WTC11 (cell line): ENCODE measurements around the gene FBXL16. TPM values are rescaled to one million over a fixed set of nuclear protein-coding genes. Genes with fewer than 3 reads are reported as not detected.

Source experiments
- ARID4B ChIP-seq: sonication (generic); formaldehyde crosslinking; IDR thresholded peaks from 2 replicates; pipeline ENCODE4 v1.8.0; 2023; ENCODE audit warnings: missing genetic modification reagents, mild to moderate bottlenecking, borderline replicate concordance
- ATF1 ChIP-seq: sonication (generic); formaldehyde crosslinking; IDR thresholded peaks from 2 replicates; pipeline ENCODE4 v1.8.1; 2023; ENCODE audit warnings: mild to moderate bottlenecking, moderate library complexity, missing genetic modification reagents
- ATF2 ChIP-seq: sonication (generic); formaldehyde crosslinking; IDR thresholded peaks from 2 replicates; pipeline ENCODE4 v1.8.1; 2022; ENCODE audit warnings: low read depth, missing genetic modification reagents, borderline replicate concordance
- ATF6 ChIP-seq: sonication (generic); formaldehyde crosslinking; IDR thresholded peaks from 2 replicates; pipeline ENCODE4 v1.8.1; 2023; ENCODE audit warnings: mild to moderate bottlenecking, missing genetic modification reagents
- CREB1 ChIP-seq: sonication (generic); formaldehyde crosslinking; IDR thresholded peaks from 2 replicates; pipeline ENCODE4 v1.8.0; 2023; ENCODE audit warnings: mild to moderate bottlenecking, missing genetic modification reagents
- ETV6 ChIP-seq: sonication (generic); formaldehyde crosslinking; IDR thresholded peaks from 2 replicates; pipeline ENCODE4 v1.8.1; 2022; ENCODE audit warnings: mild to moderate bottlenecking, missing genetic modification reagents
- FOXK1 ChIP-seq: sonication (generic); formaldehyde crosslinking; IDR thresholded peaks from 2 replicates; pipeline ENCODE4 v1.8.0; 2022; ENCODE audit warnings: mild to moderate bottlenecking, moderate library complexity, missing genetic modification reagents
- FOXP1 ChIP-seq: sonication (generic); formaldehyde crosslinking; IDR thresholded peaks from 2 replicates; pipeline ENCODE4 v1.8.0; 2022; ENCODE audit warnings: missing genetic modification reagents, mild to moderate bottlenecking, moderate library complexity, borderline replicate concordance
- FOXP4 ChIP-seq: sonication (generic); formaldehyde crosslinking; IDR thresholded peaks from 2 replicates; pipeline ENCODE4 v1.8.0; 2022; ENCODE audit warnings: mild to moderate bottlenecking, missing genetic modification reagents
- GTF2I ChIP-seq: fragments of 250-450 bp; sonication (Bioruptor Pico); conservative IDR thresholded peaks from 2 replicates; pipeline ENCODE4 v1.4.0; 2021; ENCODE audit warnings: mild to moderate bottlenecking
- JAZF1 ChIP-seq: fragments of 250-450 bp; sonication (Bioruptor Pico); IDR thresholded peaks from 2 replicates; pipeline ENCODE4 v1.9.0; 2021; ENCODE audit warnings: moderate library complexity, mild to moderate bottlenecking, inconsistent platforms
- JUN ChIP-seq: sonication (generic); formaldehyde crosslinking; IDR thresholded peaks from 2 replicates; pipeline ENCODE4 v1.8.0; 2023; ENCODE audit warnings: mild to moderate bottlenecking, missing genetic modification reagents
- NFE2L1 ChIP-seq: sonication (generic); formaldehyde crosslinking; IDR thresholded peaks from 2 replicates; pipeline ENCODE4 v1.8.1; 2023; ENCODE audit warnings: missing genetic modification reagents
- NR1H2 ChIP-seq: sonication (generic); formaldehyde crosslinking; IDR thresholded peaks from 2 replicates; pipeline ENCODE4 v1.9.0; 2021; ENCODE audit warnings: mild to moderate bottlenecking, moderate library complexity, missing genetic modification reagents
- NR2C2 ChIP-seq: sonication (generic); formaldehyde crosslinking; IDR thresholded peaks from 2 replicates; pipeline ENCODE4 v1.8.0; 2022; ENCODE audit warnings: mild to moderate bottlenecking, missing genetic modification reagents
- NR3C1 ChIP-seq: sonication (generic); formaldehyde crosslinking; conservative IDR thresholded peaks from 2 replicates; pipeline ENCODE4 v1.8.1; 2023; ENCODE audit warnings: low read depth, mild to moderate bottlenecking, missing genetic modification reagents
- OVOL2 ChIP-seq: fragments of 250-450 bp; sonication (Bioruptor Pico); IDR thresholded peaks from 2 replicates; pipeline ENCODE4 v1.9.0; 2021; ENCODE audit warnings: mild to moderate bottlenecking, borderline replicate concordance
- RORB ChIP-seq: fragments of 250-450 bp; sonication (Bioruptor Pico); IDR thresholded peaks from 2 replicates; pipeline ENCODE4 v1.9.0; 2021; ENCODE audit warnings: mild to moderate bottlenecking
- SMAD4 ChIP-seq: sonication (generic); formaldehyde crosslinking; IDR thresholded peaks from 2 replicates; pipeline ENCODE4 v1.8.0; 2022; ENCODE audit warnings: mild to moderate bottlenecking, missing genetic modification reagents
- TCF7 ChIP-seq: sonication (generic); formaldehyde crosslinking; IDR thresholded peaks from 2 replicates; pipeline ENCODE4 v1.8.0; 2022; ENCODE audit warnings: mild to moderate bottlenecking, low read depth, missing genetic modification reagents, moderate library complexity
- TEAD4 ChIP-seq: sonication (generic); formaldehyde crosslinking; IDR thresholded peaks from 2 replicates; pipeline ENCODE4 v1.8.0; 2022; ENCODE audit warnings: mild to moderate bottlenecking, missing genetic modification reagents
- USF2 ChIP-seq: sonication (generic); formaldehyde crosslinking; IDR thresholded peaks from 2 replicates; pipeline ENCODE4 v1.8.1; 2023; ENCODE audit warnings: mild to moderate bottlenecking, missing genetic modification reagents, moderate library complexity
- ZBTB43 ChIP-seq: sonication (generic); formaldehyde crosslinking; IDR thresholded peaks from 2 replicates; pipeline ENCODE4 v1.8.1; 2023; ENCODE audit warnings: mild to moderate bottlenecking, missing genetic modification reagents
- ZMAT4 ChIP-seq: fragments of 250-450 bp; sonication (Bioruptor Pico); IDR thresholded peaks from 2 replicates; pipeline ENCODE4 v1.9.0; 2021; ENCODE audit warnings: mild to moderate bottlenecking
- ZNF121 ChIP-seq: sonication (generic); formaldehyde crosslinking; IDR thresholded peaks from 2 replicates; pipeline ENCODE4 v1.8.0; 2023; ENCODE audit warnings: missing genetic modification reagents
- ZNF416 ChIP-seq: fragments of 250-450 bp; sonication (Bioruptor Pico); IDR thresholded peaks from 2 replicates; pipeline ENCODE4 v1.9.0; 2021; ENCODE audit warnings: mild to moderate bottlenecking, inconsistent platforms
- total RNA-seq: library from RNA; stranded (reverse); gene quantifications from 3 replicates; pipeline ENCODE4 v1.2.3, GENCODE V29; 2021

The FBXL16 gene
- total RNA-seq, 1 experiment from 2014 or later: 22.7 TPM

GRCh38 chr16:648781-649589, 56.6 kb downstream of the FBXL16 start, which contains the start of gene WDR90 (continued):
- TF ChIP-seq USF2 (CRISPR knock-in tag) (peak; percentile 99), FOXK1 (peak; percentile 77), NR2C2 (CRISPR knock-in tag) (no peak), ZNF416 (peak; percentile 44; the same call in 1 of the 2 replicates), NFE2L1 (CRISPR knock-in tag) (peak; percentile 72), GTF2I (CRISPR knock-in tag) (no peak), SMAD4 (CRISPR knock-in tag) (no peak), NR1H2 (no peak), FOXP1 (CRISPR knock-in tag) (peak; percentile 69), ZNF121 (no peak), ATF1 (peak; percentile 92), RORB (CRISPR knock-in tag) (no peak), TCF7 (CRISPR knock-in tag) (no peak), ZBTB43 (CRISPR knock-in tag) (peak; percentile 54; the same call in 1 of the 2 replicates), ETV6 (CRISPR knock-in tag) (peak; percentile 65), ARID4B (peak; percentile 92), CREB1 (CRISPR knock-in tag) (0 out of 2 replicates have a peak, but pooled peaks have one; percentile 45), OVOL2 (CRISPR knock-in tag) (no peak), JUN (peak; percentile 79; the same call in 1 of the 2 replicates), ZMAT4 (CRISPR knock-in tag) (0 out of 2 replicates have a peak, but pooled peaks have one; percentile 43), FOXP4 (CRISPR knock-in tag) (no peak; the same call in 1 of the 2 replicates), TEAD4 (CRISPR knock-in tag) (no peak), JAZF1 (CRISPR knock-in tag) (no peak), ATF6 (CRISPR knock-in tag) (no peak), NR3C1 (CRISPR knock-in tag) (peak; percentile 94), ATF2 (CRISPR knock-in tag) (peak; percentile 57; the same call in 1 of the 2 replicates)
